HEK293 (cell line): ENCODE results near the gene TIMM17A.

Experiments
- RBAK ChIP-seq: fragments of 450-650 bp; formaldehyde crosslinking; IDR thresholded peaks from 2 replicates; pipeline ENCODE4 v1.5.1; 2016; ENCODE audit warnings: missing biosample characterization, missing genetic modification characterization
- SCRT1 ChIP-seq: fragments of 450-650 bp; formaldehyde crosslinking; IDR thresholded peaks from 2 replicates; pipeline ENCODE4 v1.5.1; 2016; ENCODE audit warnings: missing biosample characterization, missing genetic modification characterization, borderline replicate concordance
- TRIM28 ChIP-seq: IDR thresholded peaks from 2 replicates; pipeline ENCODE4 v1.6.1; 2011; ENCODE audit warnings: low read length, control low read depth, borderline replicate concordance
- ZBTB7A ChIP-seq: fragments of 450-650 bp; formaldehyde crosslinking; IDR thresholded peaks from 2 replicates; pipeline ENCODE4 v1.5.1; 2016; ENCODE audit warnings: low read depth, missing biosample characterization, missing genetic modification characterization
- ZEB2 ChIP-seq: fragments of 450-650 bp; formaldehyde crosslinking; IDR thresholded peaks from 2 replicates; pipeline ENCODE4 v1.5.1; 2016; ENCODE audit warnings: missing biosample characterization, missing genetic modification characterization
- ZNF140 ChIP-seq: fragments of 450-650 bp; formaldehyde crosslinking; IDR thresholded peaks from 2 replicates; pipeline ENCODE4 v1.5.1; 2016; ENCODE audit warnings: missing biosample characterization, missing genetic modification characterization
- ZNF19 ChIP-seq: fragments of 450-650 bp; formaldehyde crosslinking; IDR thresholded peaks from 2 replicates; pipeline ENCODE4; 2016; ENCODE audit warnings: missing biosample characterization, missing genetic modification characterization, low read depth
- ZNF335 ChIP-seq: fragments of 450-650 bp; formaldehyde crosslinking; conservative IDR thresholded peaks from 2 replicates; pipeline ENCODE4 v1.5.1; 2016; ENCODE audit warnings: missing biosample characterization, missing genetic modification characterization
- ZNF580 ChIP-seq: fragments of 450-650 bp; formaldehyde crosslinking; IDR thresholded peaks from 2 replicates; pipeline ENCODE4 v1.5.1; 2016; ENCODE audit warnings: missing biosample characterization, missing genetic modification characterization
- TF ChIP-seq, protein P1 (sequence below): fragments of 450-650 bp; formaldehyde crosslinking; IDR thresholded peaks from 2 replicates; pipeline ENCODE4 v1.5.1; 2016; ENCODE audit warnings: missing biosample characterization, missing genetic modification characterization
- TF ChIP-seq, protein P2 (sequence below): fragments of 450-650 bp; formaldehyde crosslinking; IDR thresholded peaks from 2 replicates; pipeline ENCODE4 v1.5.1; 2016; ENCODE audit warnings: missing biosample characterization, missing genetic modification characterization

GRCh38 chr1:201907621-201908020 lies 47.7 kb upstream of the TIMM17A start:
- TF ChIP-seq TRIM28: no peak
- no peak for TF ChIP-seq ZNF140
- TF ChIP-seq, protein P1, sequence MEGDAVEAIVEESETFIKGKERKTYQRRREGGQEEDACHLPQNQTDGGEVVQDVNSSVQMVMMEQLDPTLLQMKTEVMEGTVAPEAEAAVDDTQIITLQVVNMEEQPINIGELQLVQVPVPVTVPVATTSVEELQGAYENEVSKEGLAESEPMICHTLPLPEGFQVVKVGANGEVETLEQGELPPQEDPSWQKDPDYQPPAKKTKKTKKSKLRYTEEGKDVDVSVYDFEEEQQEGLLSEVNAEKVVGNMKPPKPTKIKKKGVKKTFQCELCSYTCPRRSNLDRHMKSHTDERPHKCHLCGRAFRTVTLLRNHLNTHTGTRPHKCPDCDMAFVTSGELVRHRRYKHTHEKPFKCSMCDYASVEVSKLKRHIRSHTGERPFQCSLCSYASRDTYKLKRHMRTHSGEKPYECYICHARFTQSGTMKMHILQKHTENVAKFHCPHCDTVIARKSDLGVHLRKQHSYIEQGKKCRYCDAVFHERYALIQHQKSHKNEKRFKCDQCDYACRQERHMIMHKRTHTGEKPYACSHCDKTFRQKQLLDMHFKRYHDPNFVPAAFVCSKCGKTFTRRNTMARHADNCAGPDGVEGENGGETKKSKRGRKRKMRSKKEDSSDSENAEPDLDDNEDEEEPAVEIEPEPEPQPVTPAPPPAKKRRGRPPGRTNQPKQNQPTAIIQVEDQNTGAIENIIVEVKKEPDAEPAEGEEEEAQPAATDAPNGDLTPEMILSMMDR: no peak
- TF ChIP-seq ZBTB7A: no peak
- no peak for TF ChIP-seq ZEB2
- TF ChIP-seq ZNF335 (tag by site-specific recombination): no peak
- no peak for TF ChIP-seq ZNF19
- TF ChIP-seq RBAK (tag by site-specific recombination): no peak
- no peak for TF ChIP-seq ZNF580 (tag by site-specific recombination)
- TF ChIP-seq, protein P2, sequence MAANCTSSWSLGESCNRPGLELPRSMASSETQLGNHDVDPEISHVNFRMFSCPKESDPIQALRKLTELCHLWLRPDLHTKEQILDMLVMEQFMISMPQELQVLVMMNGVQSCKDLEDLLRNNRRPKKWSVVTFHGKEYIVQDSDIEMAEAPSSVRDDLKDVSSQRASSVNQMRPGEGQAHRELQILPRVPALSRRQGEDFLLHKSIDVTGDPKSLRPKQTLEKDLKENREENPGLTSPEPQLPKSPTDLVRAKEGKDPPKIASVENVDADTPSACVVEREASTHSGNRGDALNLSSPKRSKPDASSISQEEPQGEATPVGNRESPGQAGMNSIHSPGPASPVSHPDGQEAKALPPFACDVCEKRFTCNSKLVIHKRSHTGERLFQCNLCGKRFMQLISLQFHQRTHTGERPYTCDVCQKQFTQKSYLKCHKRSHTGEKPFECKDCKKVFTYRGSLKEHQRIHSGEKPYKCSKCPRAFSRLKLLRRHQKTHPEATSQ (tag by site-specific recombination): no peak
- TF ChIP-seq SCRT1 (tag by site-specific recombination): no peak
